ENCODE results near the gene SH3BP4. TPM values are rescaled to one million over a fixed set of nuclear protein-coding genes. Genes with fewer than 3 reads are reported as not detected.

Gene SH3BP4
- total RNA-seq, 1 donor from 2014 or later, result 19.2 TPM

- intact Hi-C loops (cut with DNase I), result no loop called here
- H3K27me3 ChIP-seq, result no peaks in the 10 kb centered on the region
- TF ChIP-seq, protein P1, sequence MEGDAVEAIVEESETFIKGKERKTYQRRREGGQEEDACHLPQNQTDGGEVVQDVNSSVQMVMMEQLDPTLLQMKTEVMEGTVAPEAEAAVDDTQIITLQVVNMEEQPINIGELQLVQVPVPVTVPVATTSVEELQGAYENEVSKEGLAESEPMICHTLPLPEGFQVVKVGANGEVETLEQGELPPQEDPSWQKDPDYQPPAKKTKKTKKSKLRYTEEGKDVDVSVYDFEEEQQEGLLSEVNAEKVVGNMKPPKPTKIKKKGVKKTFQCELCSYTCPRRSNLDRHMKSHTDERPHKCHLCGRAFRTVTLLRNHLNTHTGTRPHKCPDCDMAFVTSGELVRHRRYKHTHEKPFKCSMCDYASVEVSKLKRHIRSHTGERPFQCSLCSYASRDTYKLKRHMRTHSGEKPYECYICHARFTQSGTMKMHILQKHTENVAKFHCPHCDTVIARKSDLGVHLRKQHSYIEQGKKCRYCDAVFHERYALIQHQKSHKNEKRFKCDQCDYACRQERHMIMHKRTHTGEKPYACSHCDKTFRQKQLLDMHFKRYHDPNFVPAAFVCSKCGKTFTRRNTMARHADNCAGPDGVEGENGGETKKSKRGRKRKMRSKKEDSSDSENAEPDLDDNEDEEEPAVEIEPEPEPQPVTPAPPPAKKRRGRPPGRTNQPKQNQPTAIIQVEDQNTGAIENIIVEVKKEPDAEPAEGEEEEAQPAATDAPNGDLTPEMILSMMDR (IDR thresholded peaks at IDR 0.05), result no peak
- TF ChIP-seq POLR2AphosphoS5 (IDR thresholded peaks at IDR 0.05; ENCODE audit: insufficient read depth in 1 of 2, low read depth in 1 of 2) (no peak), POLR2A (IDR thresholded peaks at IDR 0.05) (no peak)
- DNase-seq (ENCODE audit: extremely low spot score in 2 of 2), result no peak
- H3K27ac ChIP-seq, result no peak overlapping the region
- H3K36me3 ChIP-seq, result no peaks in the 10 kb centered on the region
- no peaks in the 10 kb centered on the region for H3K9me3 ChIP-seq
- no peaks in the 10 kb centered on the region for H3K4me1 ChIP-seq
- no peak overlapping the region for H3K4me3 ChIP-seq
Measured at GRCh38 chr2:234911271-234911670, 40.5 kb upstream of the SH3BP4 start.

- H3K36me3 ChIP-seq, result no peaks in the 10 kb centered on the region
- H3K27me3 ChIP-seq, result no peaks in the 10 kb centered on the region
- H3K4me1 ChIP-seq, result no peaks in the 10 kb centered on the region
- no peaks in the 10 kb centered on the region for H3K9me3 ChIP-seq
- intact Hi-C loops (cut with DNase I), result no loop called here
- H3K4me3 ChIP-seq, result no peak overlapping the region
- TF ChIP-seq, protein P1 (IDR thresholded peaks at IDR 0.05), result no peak
- TF ChIP-seq POLR2A (IDR thresholded peaks at IDR 0.05) (no peak), POLR2AphosphoS5 (IDR thresholded peaks at IDR 0.05; ENCODE audit: insufficient read depth in 1 of 2, low read depth in 1 of 2) (no peak)
- DNase-seq (ENCODE audit: extremely low spot score in 2 of 2), result no peak
- H3K27ac ChIP-seq, result no peak overlapping the region
Measured at GRCh38 chr2:234912437-234912836, 39.4 kb upstream of the SH3BP4 start.

- no peak overlapping the region for H3K4me3 ChIP-seq
- H3K9me3 ChIP-seq, result no peaks in the 10 kb centered on the region
- TF ChIP-seq, protein P1 (IDR thresholded peaks at IDR 0.05), result no peak
- no peak for TF ChIP-seq POLR2A (IDR thresholded peaks at IDR 0.05)
- TF ChIP-seq POLR2AphosphoS5 (IDR thresholded peaks at IDR 0.05; ENCODE audit: insufficient read depth in 1 of 2, low read depth in 1 of 2), result no peak
- H3K36me3 ChIP-seq, result no peaks in the 10 kb centered on the region
- intact Hi-C loops (cut with DNase I), result no loop called here
- H3K27me3 ChIP-seq, result no peaks in the 10 kb centered on the region
- no peaks in the 10 kb centered on the region for H3K4me1 ChIP-seq
- DNase-seq (ENCODE audit: extremely low spot score in 2 of 2), result no peak
- no peak overlapping the region for H3K27ac ChIP-seq
Measured at GRCh38 chr2:234913208-234913626, 38.6 kb upstream of the SH3BP4 start.

GRCh38 chr2:234914371-234915154 is 37.3 kb upstream of the SH3BP4 start:
- DNase-seq (ENCODE audit: extremely low spot score in 2 of 2), result no peak
- H3K27me3 ChIP-seq, result no peaks in the 10 kb centered on the region
- H3K9me3 ChIP-seq, result no peaks in the 10 kb centered on the region
- intact Hi-C loops (cut with DNase I), result no loop called here
- no peak for TF ChIP-seq POLR2AphosphoS5 (IDR thresholded peaks at IDR 0.05; ENCODE audit: insufficient read depth in 1 of 2, low read depth in 1 of 2)
- TF ChIP-seq POLR2A (IDR thresholded peaks at IDR 0.05), result no peak
- TF ChIP-seq, protein P1 (IDR thresholded peaks at IDR 0.05), result no peak
- no peaks in the 10 kb centered on the region for H3K36me3 ChIP-seq
- H3K27ac ChIP-seq, result no peak overlapping the region
- no peak overlapping the region for H3K4me3 ChIP-seq
- H3K4me1 ChIP-seq, result no peaks in the 10 kb centered on the region

DNA sequence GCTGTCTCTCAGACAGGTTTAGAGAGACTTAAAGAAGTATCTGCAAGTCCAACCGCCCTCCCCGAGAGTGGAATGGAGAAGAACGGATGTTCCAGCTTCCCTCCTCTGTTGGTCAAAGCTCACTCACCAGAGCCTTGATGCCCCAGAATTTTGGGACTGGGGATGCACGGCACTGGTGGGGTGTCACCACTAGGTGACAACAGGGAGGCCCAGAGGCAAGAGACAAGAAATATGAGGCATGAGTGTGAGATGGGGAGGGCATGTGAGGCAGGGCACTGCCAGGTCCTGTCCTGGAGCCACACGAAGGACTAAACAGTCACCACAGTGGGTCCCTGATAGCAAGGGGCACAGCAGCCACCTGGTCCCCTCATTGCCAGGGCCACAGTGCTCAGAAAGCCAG is 35.1 kb upstream of the SH3BP4 start:
- H3K9me3 ChIP-seq, result no peaks in the 10 kb centered on the region
- H3K27me3 ChIP-seq, result no peaks in the 10 kb centered on the region
- TF ChIP-seq POLR2AphosphoS5 (IDR thresholded peaks at IDR 0.05; ENCODE audit: insufficient read depth in 1 of 2, low read depth in 1 of 2), result no peak
- TF ChIP-seq POLR2A (IDR thresholded peaks at IDR 0.05), result no peak
- TF ChIP-seq, protein P1 (IDR thresholded peaks at IDR 0.05), result no peak
- intact Hi-C loops (cut with DNase I), result no loop called here
- no peak overlapping the region for H3K27ac ChIP-seq
- H3K4me1 ChIP-seq, result no peaks in the 10 kb centered on the region
- H3K36me3 ChIP-seq, result no peaks in the 10 kb centered on the region
- H3K4me3 ChIP-seq, result no peak overlapping the region
- no peak for DNase-seq (ENCODE audit: extremely low spot score in 2 of 2)

All from vagina (tissue), 2 donors.